Gastroesophageal sphincter (tissue), 3 donors: Measurements from ENCODE around the gene DLGAP4.
A peak's percentile ranks its signal among the peaks of the same experiment; 100 is the strongest.

Experiments
- CTCF ChIP-seq, 4 experiments: fragments of 200-600 bp in 2 of 4; fragments of 450-650 bp in 2 of 4; sonication (generic) in 1 of 4; IDR thresholded peaks; one replicate each; pipeline ENCODE4 v1.5.1; 2017 to 2019; ENCODE audit warnings: antibody characterized with exemption in 4 of 4, mild to moderate bottlenecking in 2 of 4, moderate library complexity in 2 of 4
- EP300 ChIP-seq: sonication (generic); formaldehyde crosslinking; IDR thresholded peaks from one replicate; pipeline ENCODE4 v1.6.1; 2017; ENCODE audit warnings: antibody characterized with exemption, mild to moderate bottlenecking
- POLR2A ChIP-seq, 2 donors: fragments of 450-650 bp; IDR thresholded peaks; one replicate each; pipeline ENCODE4 v1.6.1; 2017; ENCODE audit warnings: antibody characterized with exemption in 2 of 2, mild to moderate bottlenecking in 2 of 2, moderate library complexity in 1 of 2
- POLR2AphosphoS5 ChIP-seq: sonication (generic); formaldehyde crosslinking; IDR thresholded peaks from one replicate; pipeline ENCODE4 v1.6.1; 2017; ENCODE audit warnings: antibody characterized with exemption

- TF ChIP-seq CTCF (IDR thresholded peaks at IDR 0.05) = peak in 3 of 4 experiments; percentile 33 to 49 (median 35)
- no peak for TF ChIP-seq POLR2AphosphoS5
- TF ChIP-seq POLR2A (IDR thresholded peaks at IDR 0.05) = no peak
- no peak for TF ChIP-seq EP300
These were observed 200.1 kb downstream of the DLGAP4 start for GRCh38 chr20:36506253-36506652.
